NB4 (cell line): Measurements from ENCODE around the gene IDS.
A peak's percentile ranks its signal among the peaks of the same experiment; 100 is the strongest.
"Not testable (repeated sequence)": the region's sequence is repeated elsewhere in the genome, so short reads cannot be mapped to it uniquely, and the experiment has no call there.

Experiments used
- DNase-seq: peaks from one replicate; pipeline ENCODE4 v3.0.0; 2010; ENCODE audit warnings: low read depth
- H3K4me3 ChIP-seq: one replicate; pipeline ENCODE4 v1.5.1; 2011; ENCODE audit warnings: mild to moderate bottlenecking, low read depth, low read length, moderate library complexity
- CTCF ChIP-seq: IDR thresholded peaks from one replicate; pipeline ENCODE4 v1.5.1; 2012; ENCODE audit warnings: low read depth, low read length
- MYC ChIP-seq: IDR thresholded peaks from 2 replicates; pipeline ENCODE4 v1.6.1; 2011; ENCODE audit warnings: low read depth, low read length
- POLR2A ChIP-seq: IDR thresholded peaks from 2 replicates; pipeline ENCODE4 v1.6.1; 2011; ENCODE audit warnings: mild to moderate bottlenecking; ENCODE audit not compliant: insufficient read length; ENCODE audit errors: extremely low read depth
- TF ChIP-seq, protein P1 (sequence below): IDR thresholded peaks from 2 replicates; pipeline ENCODE4 v1.6.1; 2011; ENCODE audit warnings: low read depth, low read length

Gene IDS

GRCh38 chrX:149528381-149528780 is 23.3 kb upstream of the IDS start:
- no peak overlapping the region for H3K4me3 ChIP-seq
- TF ChIP-seq MYC (no peak), CTCF (no peak), POLR2A (no peak)
- TF ChIP-seq, protein P1, sequence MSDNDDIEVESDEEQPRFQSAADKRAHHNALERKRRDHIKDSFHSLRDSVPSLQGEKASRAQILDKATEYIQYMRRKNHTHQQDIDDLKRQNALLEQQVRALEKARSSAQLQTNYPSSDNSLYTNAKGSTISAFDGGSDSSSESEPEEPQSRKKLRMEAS = no peak
- no peak for DNase-seq

- TF ChIP-seq, protein P1 = no peak
- TF ChIP-seq CTCF = peak; percentile 30
- peak; percentile 38 for DNase-seq
- H3K4me3 ChIP-seq = no peak overlapping the region
Observed at GRCh38 chrX:149527705-149528104, 22.6 kb upstream of the IDS start.

DNA sequence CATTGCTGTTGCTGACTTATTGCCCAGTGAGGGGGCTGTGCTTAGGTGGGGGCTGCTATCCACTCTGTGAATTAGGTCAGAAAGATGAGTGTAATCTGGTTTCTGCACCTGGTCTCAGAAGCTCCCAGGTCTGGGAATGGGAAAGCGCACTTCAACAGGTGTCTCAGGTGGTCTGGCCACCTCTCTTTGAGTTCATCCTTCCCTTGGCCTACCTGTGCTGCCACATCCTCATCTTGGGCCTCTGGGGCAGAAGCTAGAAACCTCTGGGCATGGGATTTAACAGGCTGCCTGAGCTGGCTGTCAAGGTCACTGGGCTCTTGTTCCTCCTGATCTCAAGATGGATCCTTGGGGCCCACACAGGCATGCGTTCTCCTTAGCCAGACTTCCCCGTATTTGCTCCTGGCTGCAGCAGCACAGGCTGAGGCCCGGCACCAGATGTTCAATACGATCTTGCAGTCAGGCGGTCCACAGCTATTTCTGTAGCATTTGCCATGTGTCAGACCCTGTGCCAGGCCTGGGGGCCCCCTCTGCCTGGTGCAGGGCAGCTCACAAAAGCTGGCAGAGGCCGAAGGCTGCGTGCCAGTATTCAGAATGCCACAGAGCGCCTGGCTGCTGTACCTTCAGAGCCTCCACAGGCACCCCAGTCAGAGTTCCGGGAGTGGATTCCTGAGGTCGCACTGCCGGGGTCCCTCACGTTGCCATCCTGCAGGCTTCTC is 21.4 kb upstream of the IDS start:
- not testable (repeated sequence) for H3K4me3 ChIP-seq, DNase-seq

DNA sequence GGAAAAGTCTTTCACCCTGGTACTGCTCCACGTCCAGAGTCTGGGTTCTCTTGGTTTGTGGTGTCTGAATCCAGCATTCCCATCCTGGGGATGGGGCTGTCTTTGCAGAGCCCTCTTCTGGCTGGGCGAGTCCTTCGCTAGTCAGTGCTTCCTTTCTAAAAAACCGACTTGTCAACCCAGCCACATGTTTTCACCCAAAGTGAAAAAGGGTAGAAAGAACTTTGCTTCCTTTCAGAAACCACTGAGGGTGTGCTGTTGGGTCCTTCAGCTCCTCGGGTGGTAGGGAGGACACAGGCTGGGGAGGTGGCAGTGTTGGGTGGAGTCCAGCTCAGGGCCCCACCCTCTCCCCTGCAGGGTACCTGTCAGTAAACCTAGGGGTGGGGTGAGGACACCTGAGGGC is 20.8 kb upstream of the IDS start:
- not testable (repeated sequence) for H3K4me3 ChIP-seq, DNase-seq

DNA sequence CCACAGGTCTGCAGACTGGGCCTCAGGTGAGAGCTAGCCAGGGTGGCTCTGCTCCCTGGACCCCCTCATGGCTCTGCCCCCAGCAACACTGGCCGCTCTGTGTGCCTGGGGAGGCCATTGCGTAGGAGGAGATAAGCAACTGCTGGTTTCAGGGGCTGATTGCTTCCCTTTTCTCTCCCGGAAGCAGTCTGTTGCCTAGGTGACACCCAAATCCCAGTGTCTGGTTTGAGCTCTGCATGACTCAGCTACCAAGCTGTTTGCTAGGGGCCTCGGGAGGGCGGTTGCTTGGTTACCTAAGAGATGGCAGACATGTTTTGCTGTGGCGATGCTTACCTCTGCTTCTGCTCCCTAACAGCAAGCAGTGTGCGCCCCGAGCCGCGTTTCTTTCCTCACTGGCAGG is 20.3 kb upstream of the IDS start:
- DNase-seq = peak; percentile 82
- not testable (repeated sequence) for H3K4me3 ChIP-seq

DNA sequence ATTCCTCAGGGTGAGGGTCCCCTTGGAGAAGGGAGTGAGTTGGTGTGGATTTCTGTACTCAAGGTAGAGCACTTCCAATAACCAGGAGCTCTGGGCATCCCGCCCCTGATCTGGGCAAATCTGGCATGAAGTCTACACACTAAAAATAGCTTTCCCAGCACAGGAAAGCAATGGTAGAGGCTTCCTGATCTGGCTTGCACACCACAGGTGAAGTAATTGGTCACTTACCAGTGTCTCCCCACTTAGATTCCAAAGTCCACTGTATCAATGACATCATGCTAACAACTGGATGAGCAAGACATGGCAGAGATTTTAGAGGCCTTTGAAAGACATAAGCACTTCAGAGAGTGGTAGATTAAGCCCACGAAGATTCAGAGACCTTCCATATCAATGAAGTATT is 17.8 kb upstream of the IDS start:
- no peak for TF ChIP-seq POLR2A
- no peak for DNase-seq
- H3K4me3 ChIP-seq = no peak overlapping the region

GRCh38 chrX:149521438-149521837 is 16.3 kb upstream of the IDS start:
- H3K4me3 ChIP-seq = no peak overlapping the region
- TF ChIP-seq CTCF (no peak), POLR2A (no peak), MYC (no peak)
- TF ChIP-seq, protein P1 = no peak
- DNase-seq = no peak

DNA sequence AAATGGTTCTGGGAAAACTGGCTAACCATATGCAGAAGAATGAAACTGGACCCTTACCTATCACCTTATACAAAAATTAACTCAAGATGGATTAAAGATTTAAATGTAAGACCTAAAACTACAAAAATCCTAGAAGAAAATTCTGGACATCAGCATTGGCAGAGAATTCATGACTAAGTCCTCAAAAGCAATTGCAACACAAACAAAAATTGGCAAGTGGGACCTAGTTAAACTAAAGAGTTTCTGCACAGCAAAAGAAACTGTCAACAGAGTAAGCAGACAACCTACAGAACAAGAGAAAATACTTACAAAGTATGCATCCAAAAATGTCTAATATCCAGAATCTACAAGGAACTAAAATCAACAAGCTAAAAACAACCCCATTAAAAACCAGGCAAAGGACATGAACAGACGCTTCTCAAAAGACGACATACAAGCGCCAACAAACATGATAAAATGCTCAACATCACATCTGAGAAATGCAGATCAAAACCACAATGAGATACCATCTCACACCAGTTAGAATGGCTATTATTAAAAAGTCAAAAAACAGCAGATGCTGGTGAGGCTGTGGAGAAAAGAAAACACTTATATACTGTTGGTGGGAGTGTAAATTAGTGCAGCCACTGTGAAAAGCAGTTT is 15.7 kb upstream of the IDS start:
- H3K4me3 ChIP-seq, DNase-seq: not testable (repeated sequence)

GRCh38 chrX:149518236-149518635 is 13.1 kb upstream of the IDS start:
- no peak for TF ChIP-seq CTCF
- TF ChIP-seq MYC = no peak
- TF ChIP-seq, protein P1 = no peak
- no peak for TF ChIP-seq POLR2A
- DNase-seq = no peak

More at GRCh38 chrX:149518236-149518635, 13.1 kb upstream of the IDS start:
- no peak overlapping the region for H3K4me3 ChIP-seq
